HG03025 (cell line): Measurements from ENCODE around the gene DCBLD2.

Source experiments
- ATAC-seq: cut with Tn5 transposase; IDR thresholded peaks from one replicate; pipeline ENCODE4 v1.9.1; 2021; ENCODE audit warnings: mild to moderate bottlenecking, moderate library complexity; ENCODE audit not compliant: unreplicated experiment, low FRiP score

Gene DCBLD2

DNA sequence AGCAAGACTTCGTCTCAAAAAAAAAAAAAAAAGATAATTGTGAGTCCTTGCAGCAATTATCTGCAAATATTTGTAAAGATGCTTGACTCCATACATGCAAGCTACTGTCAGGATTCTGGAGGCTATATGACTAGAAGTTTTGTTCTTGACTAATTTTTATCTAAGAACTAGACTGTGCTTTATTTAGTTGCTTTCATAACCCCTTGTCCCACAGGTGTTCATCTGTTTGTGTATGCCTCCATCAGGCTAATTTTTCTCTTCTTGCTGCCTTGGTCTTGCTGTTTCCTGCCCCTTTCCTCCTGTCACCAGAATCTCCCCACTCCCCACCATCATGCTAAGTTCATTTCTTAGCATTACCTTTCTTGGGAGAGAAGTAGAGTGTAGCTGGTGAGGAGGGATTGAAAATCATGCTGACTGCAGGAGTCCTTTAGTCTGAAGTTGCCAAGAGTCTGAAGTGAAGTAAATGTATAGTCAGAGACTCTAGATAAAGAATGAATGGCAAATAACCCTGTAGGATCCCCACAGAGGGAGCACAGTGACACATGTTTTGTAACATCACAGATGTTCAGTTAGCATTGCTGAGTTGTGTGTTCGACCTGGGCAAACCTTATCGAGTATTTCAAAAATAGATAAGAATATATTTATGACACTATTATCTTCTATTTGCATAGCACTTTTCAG is 125.9 kb downstream of the DCBLD2 start:
- ATAC-seq = peak; percentile 64

DNA sequence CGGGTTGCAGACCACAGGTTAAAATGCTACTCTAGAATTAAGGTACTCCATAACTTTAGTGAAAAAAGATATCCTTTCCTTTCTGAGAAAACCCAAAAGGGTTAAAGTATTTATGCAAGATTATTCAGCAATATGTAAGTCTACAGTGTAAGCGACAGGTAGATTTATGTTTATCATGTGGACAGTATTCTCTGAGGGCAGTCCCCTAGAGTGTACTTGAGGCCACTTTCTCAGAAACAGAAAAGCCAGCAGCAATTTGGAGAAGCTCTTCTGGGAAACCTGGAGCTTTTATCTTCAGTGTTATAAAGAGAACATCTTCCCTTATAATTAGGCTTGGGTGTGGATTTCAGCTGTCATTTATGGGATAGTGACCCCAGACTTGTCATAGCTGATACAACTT is 129.5 kb downstream of the DCBLD2 start:
- no peak for ATAC-seq

DNA sequence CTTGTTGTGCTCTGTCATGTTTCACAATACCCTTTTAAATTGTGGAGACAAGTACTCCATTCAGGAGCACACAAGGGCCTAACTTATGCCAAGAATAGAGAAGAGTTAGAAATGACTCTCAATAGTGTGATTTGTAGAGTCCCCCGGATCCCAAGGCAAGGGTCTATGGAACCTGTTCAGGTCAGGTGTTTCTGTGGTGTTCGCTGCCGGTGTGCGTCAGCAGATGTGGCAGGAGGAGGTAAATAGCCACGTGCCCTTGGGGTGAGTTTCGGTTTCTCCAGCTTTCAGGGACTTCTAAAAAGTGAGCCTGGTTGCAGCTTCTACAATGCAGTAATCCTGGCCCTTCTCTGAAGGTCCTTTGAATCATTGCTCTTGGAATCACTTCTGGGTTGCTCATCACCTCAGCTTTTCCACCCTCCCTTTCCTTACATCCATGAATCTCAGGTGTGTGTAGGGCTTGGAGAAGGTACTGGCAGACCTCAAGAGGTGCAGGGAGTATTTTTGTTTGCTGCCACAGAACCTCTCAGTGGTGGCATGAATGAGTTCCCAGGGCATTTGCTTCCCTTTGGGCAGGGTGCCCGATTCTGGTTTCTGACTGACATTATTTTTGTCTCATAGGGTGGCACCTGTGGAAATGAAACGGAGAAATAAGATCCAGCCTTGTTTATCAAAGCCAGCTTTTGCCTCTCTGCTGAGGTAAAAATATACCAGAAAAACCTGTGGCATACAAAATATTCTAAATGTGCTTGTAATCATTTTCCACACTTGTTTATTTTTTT is 131.0 kb downstream of the DCBLD2 start:
- no peak for ATAC-seq

DNA sequence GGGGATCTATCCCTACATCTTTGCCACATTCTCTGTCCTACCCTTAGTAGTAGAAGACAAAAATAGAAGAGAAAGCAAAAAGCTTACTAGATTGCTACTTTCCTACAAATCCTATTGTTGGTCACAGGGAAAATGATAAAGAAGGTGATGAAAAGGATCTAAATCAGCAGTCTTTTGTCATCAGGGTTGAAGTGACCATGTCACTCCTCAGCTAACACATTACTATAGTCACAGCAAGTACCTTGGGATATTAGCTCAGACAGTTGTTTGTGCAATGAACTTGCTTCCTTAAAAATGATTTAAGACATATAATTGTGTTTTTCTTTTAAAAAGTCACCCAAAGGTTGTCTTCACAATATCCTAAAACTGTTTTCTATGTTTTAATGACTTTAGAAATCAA is 132.0 kb downstream of the DCBLD2 start:
- ATAC-seq = no peak

DNA sequence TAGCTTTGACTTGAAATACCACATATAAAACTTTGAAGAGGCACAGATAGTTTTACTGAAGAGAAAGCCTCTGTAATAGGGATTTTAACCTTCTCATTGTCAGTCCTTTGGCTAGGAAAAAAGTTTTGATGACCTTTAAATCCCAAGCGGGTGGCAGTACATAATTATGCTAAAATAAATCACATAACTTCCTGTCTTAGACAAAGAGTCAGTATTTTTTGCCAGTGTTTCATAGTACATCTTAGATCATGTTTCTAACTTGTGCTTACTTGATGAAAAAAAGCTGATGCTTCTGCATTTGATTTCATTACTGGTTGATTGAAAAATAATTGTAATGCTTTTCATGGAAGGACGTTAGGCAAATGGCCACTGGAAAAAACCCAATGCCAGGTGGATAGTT is 132.5 kb downstream of the DCBLD2 start:
- no peak for ATAC-seq

DNA sequence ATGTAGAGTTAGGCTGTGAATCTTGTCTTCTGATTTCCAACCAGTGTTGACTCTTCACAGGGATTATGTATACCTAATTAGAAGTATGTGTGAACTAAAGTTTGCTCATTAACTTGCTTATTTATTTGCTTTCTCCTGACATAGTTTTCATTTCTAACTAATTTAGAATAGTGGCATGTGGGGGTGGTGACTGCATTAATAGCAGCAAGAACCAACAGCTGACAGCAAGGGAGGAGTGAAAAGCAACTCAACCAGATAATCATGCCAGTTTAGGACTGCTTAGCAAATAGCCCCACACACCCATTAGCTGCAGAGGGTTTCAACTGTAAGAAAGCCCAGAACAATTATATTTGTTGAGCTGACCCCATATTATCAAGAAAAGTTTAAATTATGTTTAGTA is 134.6 kb downstream of the DCBLD2 start:
- ATAC-seq = no peak

DNA sequence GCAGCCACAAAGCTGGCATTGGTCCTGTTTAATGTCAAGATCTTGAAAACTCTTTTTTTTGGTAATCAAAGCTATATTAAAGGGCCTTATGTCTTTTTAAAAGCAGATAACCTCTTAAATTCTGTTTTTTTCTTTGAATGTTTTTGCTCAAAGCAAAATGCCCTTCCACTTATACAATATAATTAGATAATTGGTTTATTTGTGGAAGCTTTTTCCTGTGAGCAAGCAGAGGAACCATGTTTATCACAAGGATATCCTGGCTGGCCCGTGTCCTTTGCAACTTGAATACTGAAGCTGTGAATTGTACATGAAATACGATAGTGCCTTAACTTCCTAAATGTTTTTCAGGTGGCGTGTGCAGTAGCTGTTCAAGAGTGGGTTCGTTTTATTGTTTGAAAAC is 135.8 kb downstream of the DCBLD2 start:
- ATAC-seq = no peak

DNA sequence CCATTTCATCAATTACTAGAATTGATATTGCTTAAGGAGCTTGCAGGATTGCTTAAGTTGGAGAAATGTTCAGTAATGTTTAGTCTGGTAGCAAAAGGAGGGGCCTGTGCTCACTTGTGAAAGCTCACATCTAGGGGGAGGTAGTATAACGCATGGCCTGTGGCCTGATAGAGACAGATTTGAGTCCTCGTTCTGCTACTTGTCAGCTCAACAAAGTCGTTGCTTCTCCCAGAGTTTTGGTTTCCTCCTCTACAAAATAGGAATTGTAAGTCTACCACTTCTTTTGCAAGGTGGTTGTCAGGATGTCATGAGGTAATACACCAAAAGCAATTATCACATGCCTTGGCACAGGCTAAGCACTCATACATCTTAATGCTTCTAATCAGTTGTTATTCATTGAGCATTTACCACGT is 137.0 kb downstream of the DCBLD2 start:
- no peak for ATAC-seq

DNA sequence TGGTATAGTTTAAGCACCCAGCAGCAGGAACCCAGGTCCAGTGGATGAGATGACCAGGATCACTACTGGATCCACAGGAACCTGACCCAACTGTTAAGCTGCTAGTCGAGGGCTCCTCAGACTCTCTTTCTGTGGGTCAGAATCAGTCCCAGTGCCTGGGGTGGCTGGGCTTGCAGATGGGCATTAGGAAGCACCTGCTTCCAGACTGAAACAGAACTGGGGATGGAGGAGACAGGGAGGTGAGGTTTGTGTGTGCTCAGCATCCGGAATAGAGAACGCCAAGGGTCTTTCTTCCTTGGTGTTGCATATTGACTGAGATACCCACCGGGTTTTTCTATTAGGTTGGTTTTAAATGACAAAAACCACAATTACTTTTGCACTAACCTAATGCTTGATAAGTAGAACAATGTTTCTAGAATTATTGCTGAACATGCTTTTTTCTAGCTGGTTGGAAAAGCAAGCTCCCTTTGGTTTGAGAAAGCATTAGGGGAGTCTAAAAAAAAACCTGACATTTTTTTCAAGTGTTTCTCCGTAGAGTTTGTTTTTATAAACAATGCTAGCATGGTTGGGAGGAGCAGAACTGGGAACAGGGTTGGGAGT is 137.6 kb downstream of the DCBLD2 start:
- ATAC-seq = no peak

DNA sequence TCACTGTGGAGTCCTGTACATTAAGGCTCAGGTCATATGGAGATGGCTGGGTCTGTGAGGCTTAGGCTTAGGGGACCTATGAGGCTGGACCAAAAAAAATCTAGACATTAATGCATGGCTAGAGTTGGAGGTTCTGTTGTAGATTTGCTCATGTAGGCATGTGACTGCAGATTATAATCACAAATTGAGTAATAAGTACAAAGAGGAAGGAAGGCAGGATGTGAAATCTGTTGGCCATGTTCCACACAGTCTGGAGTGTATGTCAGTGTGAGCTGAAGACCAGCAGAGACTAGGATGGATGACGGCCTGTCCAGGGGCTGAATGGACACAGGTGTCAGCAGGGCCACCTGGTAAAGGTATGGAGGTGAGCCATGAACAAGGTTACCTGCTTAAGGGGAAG is 138.4 kb downstream of the DCBLD2 start, which contains the start of gene ST3GAL6:
TSS of gene ST3GAL6 (plus strand) at position 265 of the 400 bp plus-strand sequence. CDS start 5,101 bp downstream, outside the sequence.
- no peak for ATAC-seq

DNA sequence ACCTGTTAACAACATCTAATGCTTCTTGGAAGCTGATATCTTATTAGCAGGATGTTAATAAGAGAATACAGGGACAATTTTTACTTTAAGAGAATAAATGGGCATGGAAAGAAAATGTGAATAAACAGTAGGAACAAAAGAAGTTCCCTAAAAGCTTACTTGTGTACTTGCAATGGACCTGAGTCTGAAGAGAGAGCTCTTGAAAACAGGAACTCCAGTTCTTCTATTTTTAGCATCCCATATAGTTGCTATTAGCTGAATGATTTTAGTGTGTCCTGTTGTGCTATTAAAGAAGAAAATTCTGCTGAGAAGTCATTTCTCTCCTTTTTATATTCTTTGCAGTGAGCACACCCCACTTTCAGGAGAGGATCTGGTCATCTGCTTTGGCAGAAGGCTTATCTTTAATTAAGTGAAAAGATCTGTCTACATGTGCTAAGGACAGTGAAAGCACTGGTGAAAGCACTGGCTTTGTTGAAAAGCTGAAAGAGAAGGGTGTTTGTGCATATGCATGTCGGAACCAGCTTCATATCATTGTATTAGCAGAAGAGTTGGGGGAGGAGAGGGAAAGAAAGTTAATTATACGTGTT is 139.8 kb downstream of the DCBLD2 start:
- no peak for ATAC-seq

DNA sequence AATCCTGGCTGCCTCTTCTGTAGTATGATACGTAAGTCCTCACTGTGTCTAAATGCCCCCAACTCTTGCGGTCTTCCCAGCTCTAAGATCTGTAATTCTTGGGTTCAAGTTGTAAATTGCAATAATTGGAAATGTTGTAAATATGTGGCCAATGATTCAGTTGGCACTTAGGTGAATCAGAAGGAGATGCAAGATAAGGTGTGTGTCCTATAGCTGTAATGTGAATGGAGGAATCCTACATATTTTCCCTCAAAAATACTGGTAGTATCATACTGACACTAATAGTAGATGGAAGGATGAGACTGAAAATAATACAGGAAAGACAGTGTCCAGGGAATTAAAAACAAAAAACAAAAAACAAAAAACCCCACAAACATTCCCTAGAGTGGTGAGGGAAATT is 141.9 kb downstream of the DCBLD2 start:
- no peak for ATAC-seq

DNA sequence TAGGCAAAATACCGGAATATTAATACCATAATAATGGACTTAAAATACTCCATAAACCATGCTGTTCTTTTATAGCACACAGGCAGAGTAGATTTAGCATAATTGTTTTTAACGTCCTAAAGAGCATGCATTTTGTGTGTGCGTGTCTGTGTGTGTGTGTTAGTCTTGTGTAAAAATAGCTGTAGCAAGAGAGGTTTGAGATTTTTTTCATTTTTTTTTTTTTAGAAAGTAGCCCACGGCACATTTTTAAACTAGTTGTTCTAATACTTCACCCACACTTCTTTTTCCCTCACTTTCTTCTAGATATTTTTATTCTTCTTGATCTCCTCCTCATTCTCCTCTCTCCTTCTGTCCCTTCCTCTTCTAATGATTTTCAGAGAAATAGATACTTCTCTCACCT is 145.9 kb downstream of the DCBLD2 start:
- no peak for ATAC-seq

DNA sequence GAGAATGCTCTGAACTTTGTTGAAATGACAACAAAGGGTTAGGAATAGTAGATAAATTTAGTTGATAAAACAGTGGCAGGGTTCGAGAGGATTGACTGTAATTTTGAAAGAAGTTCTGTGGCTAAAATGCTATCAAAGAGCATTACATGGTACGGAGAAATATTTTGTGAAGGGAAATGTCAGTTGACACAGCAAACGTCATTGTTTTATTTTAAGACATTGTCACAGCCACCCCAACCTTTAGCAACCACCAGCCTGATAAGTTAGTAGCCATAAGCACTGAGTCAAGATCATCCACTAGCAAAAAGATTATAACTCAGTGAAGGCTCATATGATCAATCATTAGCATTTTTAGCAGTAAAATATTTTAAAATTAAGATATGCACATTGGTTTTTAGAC is 147.0 kb downstream of the DCBLD2 start:
- ATAC-seq = no peak

DNA sequence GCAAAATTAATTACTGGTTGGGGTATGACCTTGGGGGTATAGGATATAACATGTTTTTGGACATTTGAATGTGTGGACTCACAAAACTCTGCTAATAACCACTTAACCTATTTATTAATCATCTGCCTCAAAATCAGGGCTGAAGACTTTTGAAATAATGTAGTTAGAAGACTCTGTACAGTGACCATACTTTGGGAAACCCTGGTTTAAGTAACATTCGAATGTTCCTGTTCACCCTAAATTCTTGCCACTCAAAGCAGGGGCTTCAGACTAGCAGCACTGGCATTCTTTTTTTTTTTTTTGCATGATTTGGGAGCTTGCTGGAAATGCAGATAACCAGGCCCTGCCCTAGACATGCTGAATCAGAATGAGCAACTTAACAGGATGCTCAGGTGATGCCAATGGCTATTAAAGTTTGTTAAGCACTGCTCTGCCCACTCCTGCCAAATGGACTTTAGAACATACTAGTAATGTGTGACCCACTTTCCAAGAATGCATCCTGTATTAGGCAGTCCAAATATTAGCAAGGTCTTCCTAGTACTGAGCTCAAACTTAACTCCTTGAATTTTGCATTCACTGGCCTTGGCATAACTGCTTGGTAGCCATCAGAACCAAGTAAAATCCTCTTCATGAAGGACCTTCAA is 151.1 kb downstream of the DCBLD2 start:
- no peak for ATAC-seq

DNA sequence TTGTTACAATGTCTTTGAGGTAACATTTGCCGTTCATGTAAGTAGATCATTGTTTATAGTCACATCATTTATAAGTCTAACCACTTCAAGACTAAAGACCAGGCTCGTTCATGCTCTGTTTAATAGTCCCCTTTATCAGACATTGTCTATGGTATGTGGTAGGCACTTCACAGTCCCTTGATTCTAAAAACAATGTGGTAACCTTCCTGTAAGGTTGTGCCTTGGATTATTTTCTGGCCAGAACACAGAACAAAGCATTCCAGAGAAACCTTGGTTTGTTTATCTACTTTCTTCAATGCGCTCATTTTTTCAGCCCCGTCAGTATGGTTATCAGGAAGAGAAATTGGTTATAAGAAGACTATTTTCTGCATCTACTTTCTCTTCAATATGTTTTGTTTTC is 154.6 kb downstream of the DCBLD2 start:
- no peak for ATAC-seq

DNA sequence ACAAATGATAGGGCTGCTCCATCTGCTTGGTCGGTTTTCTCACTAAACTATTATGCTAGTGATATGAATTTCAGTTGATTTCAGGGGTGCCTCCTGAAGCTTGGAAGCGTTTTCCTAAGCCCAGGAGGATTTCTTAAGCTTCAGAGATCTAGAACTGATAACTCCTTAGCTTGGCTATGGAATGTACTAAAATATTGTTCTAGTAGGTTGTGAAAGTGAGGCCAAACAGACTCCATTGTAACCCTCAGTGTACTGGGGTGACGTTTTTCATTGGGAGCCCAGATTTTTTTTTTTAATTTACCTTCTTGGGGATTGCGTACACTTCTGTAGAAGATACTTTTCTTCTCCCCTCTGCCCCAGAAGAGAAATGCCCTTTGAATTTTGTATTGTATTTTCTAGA is 155.4 kb downstream of the DCBLD2 start:
- no peak for ATAC-seq
